ENCODE data around the gene NUMBL. TPM values are rescaled to one million over a fixed set of nuclear protein-coding genes. Genes with fewer than 3 reads are reported as not detected.

NUMBL gene
- total and polyA plus RNA-seq, 9 of the 15 experiments (the other 6 are each of a cell fraction or from before 2014, with no cell fraction given): 0.39 to 38.6 (median 6.6) TPM

DNA sequence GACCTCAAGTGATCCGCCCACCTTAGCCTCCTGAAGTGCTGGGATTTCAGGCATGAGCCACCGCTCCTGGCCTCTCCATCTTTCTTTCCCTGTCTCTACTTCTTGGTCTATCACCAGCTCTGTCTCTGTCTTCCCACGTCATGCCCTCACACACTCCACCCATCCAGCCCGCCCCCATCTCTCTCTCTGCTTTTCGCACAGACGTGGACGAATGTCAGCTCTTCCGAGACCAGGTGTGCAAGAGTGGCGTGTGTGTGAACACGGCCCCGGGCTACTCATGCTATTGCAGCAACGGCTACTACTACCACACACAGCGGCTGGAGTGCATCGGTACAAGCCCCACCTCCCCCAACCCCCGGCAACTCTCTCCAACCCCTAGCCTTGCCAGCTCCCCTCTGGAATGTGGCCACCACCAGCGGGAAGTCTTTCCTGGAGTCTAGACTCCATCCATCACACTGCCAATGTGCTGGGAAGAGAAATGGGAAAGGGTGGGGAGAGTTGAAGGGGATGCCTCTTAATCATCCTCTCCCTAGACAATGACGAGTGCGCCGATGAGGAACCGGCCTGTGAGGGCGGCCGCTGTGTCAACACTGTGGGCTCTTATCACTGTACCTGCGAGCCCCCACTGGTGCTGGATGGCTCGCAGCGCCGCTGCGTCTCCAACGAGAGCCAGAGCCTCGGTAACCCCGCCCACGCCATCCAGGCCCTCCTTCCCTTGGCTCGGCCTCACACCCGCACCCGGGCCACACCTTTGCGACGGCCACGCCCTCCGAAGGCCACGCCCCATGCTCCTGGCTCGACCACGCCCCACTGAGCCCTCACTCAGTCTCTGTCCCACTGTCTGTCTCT, 66.8 kb downstream of the NUMBL start (continued):
- TF ChIP-seq, protein P1, sequence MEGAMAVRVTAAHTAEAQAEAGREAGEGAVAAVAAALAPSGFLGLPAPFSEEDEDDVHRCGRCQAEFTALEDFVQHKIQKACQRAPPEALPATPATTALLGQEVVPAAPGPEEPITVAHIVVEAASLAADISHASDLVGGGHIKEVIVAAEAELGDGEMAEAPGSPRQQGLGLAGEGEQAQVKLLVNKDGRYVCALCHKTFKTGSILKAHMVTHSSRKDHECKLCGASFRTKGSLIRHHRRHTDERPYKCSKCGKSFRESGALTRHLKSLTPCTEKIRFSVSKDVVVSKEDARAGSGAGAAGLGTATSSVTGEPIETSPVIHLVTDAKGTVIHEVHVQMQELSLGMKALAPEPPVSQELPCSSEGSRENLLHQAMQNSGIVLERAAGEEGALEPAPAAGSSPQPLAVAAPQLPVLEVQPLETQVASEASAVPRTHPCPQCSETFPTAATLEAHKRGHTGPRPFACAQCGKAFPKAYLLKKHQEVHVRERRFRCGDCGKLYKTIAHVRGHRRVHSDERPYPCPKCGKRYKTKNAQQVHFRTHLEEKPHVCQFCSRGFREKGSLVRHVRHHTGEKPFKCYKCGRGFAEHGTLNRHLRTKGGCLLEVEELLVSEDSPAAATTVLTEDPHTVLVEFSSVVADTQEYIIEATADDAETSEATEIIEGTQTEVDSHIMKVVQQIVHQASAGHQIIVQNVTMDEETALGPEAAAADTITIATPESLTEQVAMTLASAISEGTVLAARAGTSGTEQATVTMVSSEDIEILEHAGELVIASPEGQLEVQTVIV (CRISPR knock-in tag; IDR thresholded peaks at IDR 0.05; ENCODE audit: borderline replicate concordance): no peak
- TF ChIP-seq EP400 (IDR thresholded peaks at IDR 0.05): no peak
- TF ChIP-seq RUNX1 (IDR thresholded peaks at IDR 0.05; ENCODE audit: low read depth): 0 out of 2 replicates have a peak, but pooled peaks have one; percentile 63
- TF ChIP-seq ZFX (CRISPR knock-in tag; IDR thresholded peaks at IDR 0.05): 0 out of 2 replicates have a peak, but pooled peaks have one; percentile 12
- no peak for TF ChIP-seq ZNF197 (CRISPR knock-in tag; IDR thresholded peaks at IDR 0.05; ENCODE audit: low read depth)
- no peak for TF ChIP-seq PPARD (CRISPR knock-in tag; IDR thresholded peaks at IDR 0.05)
- TF ChIP-seq ZNF134 (CRISPR knock-in tag; conservative IDR thresholded peaks at IDR 0.05): no peak
- no peak for TF ChIP-seq CEBPG (CRISPR knock-in tag; IDR thresholded peaks at IDR 0.05)
- TF ChIP-seq CEBPG (tag; conservative IDR thresholded peaks at IDR 0.05 in 1 of 2, IDR thresholded peaks at IDR 0.05 in 1 of 2): no peak
- peak; percentile 18; the same call in 1 of the 2 replicates for TF ChIP-seq JUN (IDR thresholded peaks at IDR 0.05; ENCODE audit: borderline replicate concordance, low read depth, low read length)
- TF ChIP-seq JUN (CRISPR knock-in tag; IDR thresholded peaks at IDR 0.05; ENCODE audit: borderline replicate concordance): no peak
- TF ChIP-seq, protein P2, sequence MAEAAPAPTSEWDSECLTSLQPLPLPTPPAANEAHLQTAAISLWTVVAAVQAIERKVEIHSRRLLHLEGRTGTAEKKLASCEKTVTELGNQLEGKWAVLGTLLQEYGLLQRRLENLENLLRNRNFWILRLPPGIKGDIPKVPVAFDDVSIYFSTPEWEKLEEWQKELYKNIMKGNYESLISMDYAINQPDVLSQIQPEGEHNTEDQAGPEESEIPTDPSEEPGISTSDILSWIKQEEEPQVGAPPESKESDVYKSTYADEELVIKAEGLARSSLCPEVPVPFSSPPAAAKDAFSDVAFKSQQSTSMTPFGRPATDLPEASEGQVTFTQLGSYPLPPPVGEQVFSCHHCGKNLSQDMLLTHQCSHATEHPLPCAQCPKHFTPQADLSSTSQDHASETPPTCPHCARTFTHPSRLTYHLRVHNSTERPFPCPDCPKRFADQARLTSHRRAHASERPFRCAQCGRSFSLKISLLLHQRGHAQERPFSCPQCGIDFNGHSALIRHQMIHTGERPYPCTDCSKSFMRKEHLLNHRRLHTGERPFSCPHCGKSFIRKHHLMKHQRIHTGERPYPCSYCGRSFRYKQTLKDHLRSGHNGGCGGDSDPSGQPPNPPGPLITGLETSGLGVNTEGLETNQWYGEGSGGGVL (CRISPR knock-in tag; IDR thresholded peaks at IDR 0.05): no peak
- no peak for TF ChIP-seq PRMT5 (CRISPR knock-in tag; IDR thresholded peaks at IDR 0.05)
- TF ChIP-seq ZSCAN29 (IDR thresholded peaks at IDR 0.05): no peak
- TF ChIP-seq CBX2 (IDR thresholded peaks at IDR 0.05; ENCODE audit: insufficient read depth, low read length, poor library complexity, severe bottlenecking): no peak
- TF ChIP-seq EP300 (IDR thresholded peaks at IDR 0.05; ENCODE audit: low read length): peak; percentile 46; the same call in 1 of the 2 replicates
- TF ChIP-seq TCF7 (IDR thresholded peaks at IDR 0.05; ENCODE audit: borderline replicate concordance): peak; percentile 14; the same call in 1 of the 2 replicates
- TF ChIP-seq, protein P3, sequence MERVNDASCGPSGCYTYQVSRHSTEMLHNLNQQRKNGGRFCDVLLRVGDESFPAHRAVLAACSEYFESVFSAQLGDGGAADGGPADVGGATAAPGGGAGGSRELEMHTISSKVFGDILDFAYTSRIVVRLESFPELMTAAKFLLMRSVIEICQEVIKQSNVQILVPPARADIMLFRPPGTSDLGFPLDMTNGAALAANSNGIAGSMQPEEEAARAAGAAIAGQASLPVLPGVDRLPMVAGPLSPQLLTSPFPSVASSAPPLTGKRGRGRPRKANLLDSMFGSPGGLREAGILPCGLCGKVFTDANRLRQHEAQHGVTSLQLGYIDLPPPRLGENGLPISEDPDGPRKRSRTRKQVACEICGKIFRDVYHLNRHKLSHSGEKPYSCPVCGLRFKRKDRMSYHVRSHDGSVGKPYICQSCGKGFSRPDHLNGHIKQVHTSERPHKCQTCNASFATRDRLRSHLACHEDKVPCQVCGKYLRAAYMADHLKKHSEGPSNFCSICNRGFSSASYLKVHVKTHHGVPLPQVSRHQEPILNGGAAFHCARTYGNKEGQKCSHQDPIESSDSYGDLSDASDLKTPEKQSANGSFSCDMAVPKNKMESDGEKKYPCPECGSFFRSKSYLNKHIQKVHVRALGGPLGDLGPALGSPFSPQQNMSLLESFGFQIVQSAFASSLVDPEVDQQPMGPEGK (CRISPR knock-in tag; IDR thresholded peaks at IDR 0.05; ENCODE audit: borderline replicate concordance): no peak
- TF ChIP-seq SNIP1 (IDR thresholded peaks at IDR 0.05; ENCODE audit: low read depth): no peak
- TF ChIP-seq ZNF311 (CRISPR knock-in tag; IDR thresholded peaks at IDR 0.05): no peak
- no peak for TF ChIP-seq NBN (IDR thresholded peaks at IDR 0.05; ENCODE audit: low read depth)

Data from K562 (cell line).